HEK293T (cell line): ENCODE results near the gene GPR137B.

ENCODE experiments used
- ARNT ChIP-seq: fragments of 450-650 bp; IDR thresholded peaks from 2 replicates; pipeline ENCODE4 v1.6.1; 2017; ENCODE audit warnings: mild to moderate bottlenecking
- BHLHE40 ChIP-seq: fragments of 450-650 bp; IDR thresholded peaks from 2 replicates; pipeline ENCODE4 v1.6.1; 2016; ENCODE audit warnings: mild to moderate bottlenecking, moderate library complexity, borderline replicate concordance
- FOXA1 ChIP-seq: fragments of 450-650 bp; IDR thresholded peaks from 2 replicates; pipeline ENCODE4 v1.6.1; 2016; ENCODE audit warnings: mild to moderate bottlenecking
- FOXK2 ChIP-seq: fragments of 450-650 bp; IDR thresholded peaks from 2 replicates; pipeline ENCODE4 v1.6.1; 2016; ENCODE audit warnings: mild to moderate bottlenecking
- FOXM1 ChIP-seq: fragments of 450-650 bp; IDR thresholded peaks from 2 replicates; pipeline ENCODE4 v1.6.1; 2017; ENCODE audit warnings: mild to moderate bottlenecking, borderline replicate concordance
- HDGF ChIP-seq: fragments of 450-650 bp; IDR thresholded peaks from 2 replicates; pipeline ENCODE4 v1.6.1; 2017; ENCODE audit warnings: antibody characterized with exemption, borderline replicate concordance
- L3MBTL2 ChIP-seq: fragments of 450-650 bp; conservative IDR thresholded peaks from 2 replicates; pipeline ENCODE4 v1.6.1; 2016; ENCODE audit warnings: mild to moderate bottlenecking
- LEF1 ChIP-seq: fragments of 450-650 bp; IDR thresholded peaks from 2 replicates; pipeline ENCODE4 v1.6.1; 2017; ENCODE audit warnings: mild to moderate bottlenecking, borderline replicate concordance
- NFRKB ChIP-seq: fragments of 450-650 bp; IDR thresholded peaks from 2 replicates; pipeline ENCODE4 v1.6.1; 2016; ENCODE audit warnings: mild to moderate bottlenecking, moderate library complexity
- SP1 ChIP-seq: fragments of 450-650 bp; IDR thresholded peaks from 2 replicates; pipeline ENCODE4 v1.6.1; 2017
- SUZ12 ChIP-seq: fragments of 450-650 bp; IDR thresholded peaks from 2 replicates; pipeline ENCODE4 v1.6.1; 2016; ENCODE audit warnings: mild to moderate bottlenecking
- TARDBP ChIP-seq: fragments of 450-650 bp; IDR thresholded peaks from 2 replicates; pipeline ENCODE4 v1.6.1; 2016
- ZNF384 ChIP-seq: fragments of 450-650 bp; IDR thresholded peaks from 2 replicates; pipeline ENCODE4 v1.6.1; 2016
- TF ChIP-seq, protein P1 (sequence below): fragments of 450-650 bp; IDR thresholded peaks from 2 replicates; pipeline ENCODE4 v1.6.1; 2016

DNA sequence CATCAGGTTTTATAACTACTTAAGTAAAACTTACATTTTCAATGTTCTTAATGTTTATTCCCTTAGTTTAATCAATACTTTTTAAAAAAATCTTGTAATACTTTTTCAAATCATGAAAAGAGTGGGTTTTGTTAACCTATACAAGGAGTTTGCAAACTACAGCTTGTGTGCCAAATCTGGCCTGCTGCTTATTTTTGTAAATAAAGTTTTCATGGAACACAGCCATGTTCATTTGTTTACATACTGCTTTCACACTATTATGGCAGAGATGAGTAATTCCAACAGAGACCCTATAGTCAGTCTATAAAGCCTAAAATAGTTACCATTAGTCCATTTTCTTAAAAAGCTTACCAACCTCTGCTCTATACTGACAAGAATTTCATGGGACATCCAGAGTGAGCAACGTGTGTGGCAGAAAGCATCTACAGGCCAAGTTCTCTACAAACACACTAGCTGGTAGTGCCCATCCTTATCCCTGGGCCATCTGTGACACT, 96.8 kb downstream of the GPR137B start:
- TF ChIP-seq, protein P1, sequence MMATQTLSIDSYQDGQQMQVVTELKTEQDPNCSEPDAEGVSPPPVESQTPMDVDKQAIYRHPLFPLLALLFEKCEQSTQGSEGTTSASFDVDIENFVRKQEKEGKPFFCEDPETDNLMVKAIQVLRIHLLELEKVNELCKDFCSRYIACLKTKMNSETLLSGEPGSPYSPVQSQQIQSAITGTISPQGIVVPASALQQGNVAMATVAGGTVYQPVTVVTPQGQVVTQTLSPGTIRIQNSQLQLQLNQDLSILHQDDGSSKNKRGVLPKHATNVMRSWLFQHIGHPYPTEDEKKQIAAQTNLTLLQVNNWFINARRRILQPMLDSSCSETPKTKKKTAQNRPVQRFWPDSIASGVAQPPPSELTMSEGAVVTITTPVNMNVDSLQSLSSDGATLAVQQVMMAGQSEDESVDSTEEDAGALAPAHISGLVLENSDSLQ = no peak
- TF ChIP-seq NFRKB = no peak
- TF ChIP-seq FOXA1 = no peak
- no peak for TF ChIP-seq HDGF
- TF ChIP-seq SP1 = no peak
- no peak for TF ChIP-seq ARNT
- no peak for TF ChIP-seq TARDBP
- TF ChIP-seq L3MBTL2 = no peak
- TF ChIP-seq FOXM1 = no peak
- no peak for TF ChIP-seq ZNF384
- TF ChIP-seq SUZ12 = no peak
- no peak for TF ChIP-seq BHLHE40
- no peak for TF ChIP-seq LEF1
- no peak for TF ChIP-seq FOXK2
